Adipocyte (in vitro differentiated cells): ENCODE measurements around the gene RAMP3.
"Not testable (repeated sequence)": the region's sequence is repeated elsewhere in the genome, so short reads cannot be mapped to it uniquely, and the experiment has no call there.

Experiments
- DNase-seq: peaks from one replicate; pipeline ENCODE4 v3.0.0-alpha.2; 2015; ENCODE audit warnings: low read depth
- H3K27me3 ChIP-seq: replicated peaks from 2 replicates; pipeline ENCODE4 v1.7.0; 2013; ENCODE audit warnings: mild to moderate bottlenecking, low read length, moderate library complexity; ENCODE audit not compliant: control insufficient read depth, insufficient read depth
- H3K36me3 ChIP-seq: 2 replicates; pipeline ENCODE4 v1.7.0; 2013; ENCODE audit warnings: low read length, mild to moderate bottlenecking, moderate library complexity; ENCODE audit not compliant: control insufficient read depth, insufficient read depth, severe bottlenecking
- H3K4me1 ChIP-seq: 2 replicates; pipeline ENCODE4 v1.7.0; 2013; ENCODE audit warnings: mild to moderate bottlenecking, low read length, moderate library complexity; ENCODE audit not compliant: control insufficient read depth, insufficient read depth
- H3K4me3 ChIP-seq: 2 replicates; pipeline ENCODE4 v1.7.0; 2013; ENCODE audit warnings: mild to moderate bottlenecking, low read length, moderate library complexity
- H3K9ac ChIP-seq: 2 replicates; pipeline ENCODE4 v1.7.0; 2013; ENCODE audit warnings: mild to moderate bottlenecking, low read length, moderate library complexity
- H3K9me3 ChIP-seq: 2 replicates; pipeline ENCODE4 v1.7.0; 2013; ENCODE audit warnings: mild to moderate bottlenecking, low read length, moderate library complexity; ENCODE audit not compliant: control insufficient read depth

Gene RAMP3

GRCh38 chr7:45157653-45158401, at the start of gene RAMP3:
Gene RAMP3 (plus strand): TSS chr7:45157791. CDS start chr7:45157829, 38 bp downstream.
- no peaks in the 10 kb centered on the region for H3K9me3 ChIP-seq
- no peaks in the 10 kb centered on the region for H3K4me1 ChIP-seq
- peaks cover 21% of the 10 kb centered on the region for H3K27me3 ChIP-seq
- no peak for DNase-seq
- H3K36me3 ChIP-seq = no peaks in the 10 kb centered on the region
- no peak within 1 kb of the TSS for H3K9ac ChIP-seq
- H3K4me3 ChIP-seq = no peak within 1 kb of the TSS

DNA sequence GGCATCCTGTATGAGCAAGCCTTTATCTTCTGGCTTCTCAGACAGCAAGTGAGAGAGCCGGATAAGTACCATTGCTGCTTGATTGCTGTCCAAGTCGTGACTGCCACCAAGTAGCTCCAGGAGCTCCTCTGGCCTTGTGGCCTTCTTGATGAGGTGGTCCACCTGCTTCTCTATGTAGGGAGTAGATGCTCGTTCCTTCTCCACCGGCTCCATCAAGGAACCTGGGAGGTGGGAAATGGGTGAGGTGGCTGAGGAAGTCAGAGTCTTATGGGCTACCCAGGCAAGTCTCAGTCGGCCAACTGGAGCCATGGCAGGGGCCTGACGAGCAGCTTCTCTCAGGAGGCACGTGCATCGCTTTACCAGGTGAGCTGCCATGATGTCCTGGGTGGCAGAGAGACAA, 48.7 kb upstream of the RAMP3 start:
- H3K9ac ChIP-seq = peak overlapping the region; percentile 34
- peaks cover 53% of the 10 kb centered on the region for H3K36me3 ChIP-seq
- H3K4me3 ChIP-seq = no peak overlapping the region
- peaks cover 39% of the 10 kb centered on the region for H3K4me1 ChIP-seq
- no peaks in the 10 kb centered on the region for H3K27me3 ChIP-seq
- DNase-seq = no peak
- no peaks in the 10 kb centered on the region for H3K9me3 ChIP-seq

DNA sequence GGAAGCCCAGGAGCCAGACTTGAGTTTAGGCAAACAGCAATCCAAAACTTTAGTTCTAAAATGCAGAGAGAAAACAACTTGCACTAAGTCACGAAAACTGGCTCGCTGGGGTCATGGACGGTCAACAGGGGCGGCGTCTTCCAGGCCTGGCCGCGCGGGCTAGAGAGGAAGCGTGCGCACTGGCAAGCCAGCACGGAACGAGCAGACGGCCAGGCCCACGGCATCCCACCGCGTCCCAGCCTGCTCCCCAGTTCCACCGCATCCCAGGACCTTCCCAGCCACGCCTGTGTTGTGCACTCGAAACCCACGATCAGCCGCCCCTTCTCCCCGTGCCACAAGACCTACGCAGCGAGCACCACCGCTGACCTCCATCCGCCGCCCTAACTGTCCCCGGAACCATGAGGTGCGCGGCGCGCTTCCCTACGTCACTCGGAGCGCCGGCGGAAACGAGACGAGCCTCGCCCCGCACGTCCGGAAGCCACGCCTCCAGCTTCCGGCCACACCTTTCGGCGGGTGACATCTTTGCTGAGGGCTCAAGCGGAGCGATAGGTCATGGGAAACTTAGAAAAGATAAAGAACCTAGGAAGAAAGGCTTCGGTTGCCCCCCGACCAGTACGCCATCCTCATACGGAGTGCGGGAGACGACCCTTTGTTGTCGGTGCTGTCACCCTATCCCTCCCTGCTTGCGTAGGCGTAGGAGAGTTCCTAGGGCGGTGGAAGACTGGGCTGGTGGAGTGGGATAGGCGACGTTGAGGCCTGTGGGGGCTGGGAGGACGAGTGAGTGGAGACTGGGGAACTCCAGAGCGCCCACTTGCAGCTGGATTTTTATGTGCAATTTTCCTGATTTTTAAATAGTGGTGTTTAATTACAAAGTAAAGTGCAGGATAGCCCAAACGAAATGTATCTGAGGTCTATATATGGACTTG, 46.0 kb upstream of the RAMP3 start, which contains the start of gene TBRG4:
TSS of gene TBRG4 (minus strand) at position 400 of the 926 bp plus-strand sequence. CDS start 2,460 bp downstream, outside the sequence.
- peak within 1 kb of the TSS; percentile 99 for H3K4me3 ChIP-seq
- peaks cover 26% of the 10 kb centered on the region for H3K36me3 ChIP-seq
- peak within 1 kb of the TSS; percentile 96 for H3K9ac ChIP-seq
- peak; percentile 98 for DNase-seq
- H3K4me1 ChIP-seq = peaks cover 39% of the 10 kb centered on the region
- peaks cover 13% of the 10 kb centered on the region for H3K27me3 ChIP-seq
- H3K9me3 ChIP-seq = no peaks in the 10 kb centered on the region

DNA sequence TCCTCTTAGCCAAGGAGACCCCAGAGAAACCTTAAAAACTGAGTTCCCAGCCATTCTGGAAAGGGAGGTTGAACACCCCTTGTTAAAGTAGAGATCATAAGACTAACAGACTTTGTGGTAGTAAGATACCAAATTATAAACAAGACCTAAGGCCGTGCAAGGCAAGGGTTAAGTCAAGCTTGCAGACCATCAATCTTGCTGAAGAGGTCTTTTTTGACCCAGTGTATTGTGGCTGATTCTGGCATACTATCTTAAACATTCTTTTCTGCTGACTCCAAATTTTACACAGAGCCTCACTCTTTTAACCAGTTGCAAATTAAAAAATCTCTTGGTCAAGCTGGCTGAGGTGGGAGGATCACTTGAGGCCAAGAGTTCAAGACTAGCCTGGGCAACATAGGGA, 44.9 kb upstream of the RAMP3 start:
- Histone ChIP-seq H3K36me3 (peaks cover 16% of the 10 kb centered on the region), H3K27me3 (peaks cover 18% of the 10 kb centered on the region), H3K9ac (no peak overlapping the region), H3K4me1 (peaks cover 29% of the 10 kb centered on the region), H3K4me3 (peak overlapping the region; percentile 99), H3K9me3 (no peaks in the 10 kb centered on the region)
- DNase-seq = no peak

- DNase-seq, H3K4me3 ChIP-seq, H3K36me3 ChIP-seq, H3K9ac ChIP-seq, H3K9me3 ChIP-seq: not testable (repeated sequence)
- Histone ChIP-seq H3K4me1 (peaks cover 13% of the 10 kb centered on the region), H3K27me3 (peaks cover 18% of the 10 kb centered on the region)
Observed at GRCh38 chr7:45114257-45114656, 43.3 kb upstream of the RAMP3 start.

GRCh38 chr7:45114926-45115325, 42.7 kb upstream of the RAMP3 start:
- H3K27me3 ChIP-seq = peaks cover 18% of the 10 kb centered on the region
- no peak overlapping the region for H3K4me3 ChIP-seq

DNA sequence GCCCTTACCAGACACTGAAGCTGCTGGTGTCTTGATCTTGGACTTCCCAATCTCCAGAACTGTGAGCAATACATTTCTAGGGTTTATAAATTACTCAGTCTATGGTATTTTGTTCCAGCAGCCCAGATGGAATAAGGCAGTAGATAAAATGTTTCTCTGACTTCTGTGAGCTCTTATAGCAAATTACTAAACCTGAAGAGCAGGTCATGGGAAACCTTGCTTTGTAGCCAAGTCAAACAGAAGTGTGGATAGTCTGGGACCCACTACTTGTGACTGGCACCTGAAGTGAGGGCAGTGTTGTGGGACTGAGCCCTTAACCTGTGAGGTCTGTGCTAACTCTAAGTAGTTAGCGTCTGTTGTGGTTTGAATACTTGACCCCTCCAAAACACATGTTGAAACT, 41.5 kb upstream of the RAMP3 start:
- Histone ChIP-seq H3K36me3 (no peaks in the 10 kb centered on the region), H3K9ac (no peak overlapping the region), H3K4me1 (peaks cover 8% of the 10 kb centered on the region), H3K4me3 (no peak overlapping the region), H3K27me3 (peaks cover 18% of the 10 kb centered on the region), H3K9me3 (no peaks in the 10 kb centered on the region)
- DNase-seq = no peak

More at GRCh38 chr7:45114926-45115325, 42.7 kb upstream of the RAMP3 start:
- Histone ChIP-seq H3K36me3 (no peaks in the 10 kb centered on the region), H3K9me3 (no peaks in the 10 kb centered on the region), H3K9ac (no peak overlapping the region), H3K4me1 (peaks cover 11% of the 10 kb centered on the region)
- DNase-seq = no peak

DNA sequence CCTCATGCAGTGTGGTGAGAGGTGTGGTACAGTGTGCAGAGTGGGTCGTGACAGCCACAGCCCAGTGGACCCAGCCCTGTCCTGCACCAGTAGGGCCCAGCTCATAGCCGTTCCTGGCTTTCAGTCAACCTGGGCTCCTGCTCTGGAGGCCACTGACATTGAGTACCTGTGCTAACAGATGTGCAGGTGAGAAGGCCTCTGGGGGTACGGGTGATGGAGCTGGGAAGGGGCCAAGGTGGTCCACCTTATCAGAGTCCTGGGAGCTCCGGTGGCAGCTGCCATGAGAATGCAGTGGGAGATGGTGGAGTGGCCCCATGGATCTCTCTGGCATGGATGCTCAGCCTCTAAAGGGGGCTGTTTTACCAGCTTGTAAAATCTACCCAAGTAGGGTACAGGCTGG, 40.0 kb upstream of the RAMP3 start:
- DNase-seq = no peak
- Histone ChIP-seq H3K9ac (no peak overlapping the region), H3K4me3 (no peak overlapping the region), H3K9me3 (no peaks in the 10 kb centered on the region), H3K4me1 (peaks cover 3% of the 10 kb centered on the region), H3K27me3 (peaks cover 24% of the 10 kb centered on the region), H3K36me3 (no peaks in the 10 kb centered on the region)

GRCh38 chr7:45118292-45118691, 39.3 kb upstream of the RAMP3 start:
- Histone ChIP-seq H3K27me3 (peaks cover 30% of the 10 kb centered on the region), H3K9ac (no peak overlapping the region), H3K4me3 (no peak overlapping the region), H3K4me1 (no peaks in the 10 kb centered on the region), H3K9me3 (no peaks in the 10 kb centered on the region), H3K36me3 (no peaks in the 10 kb centered on the region)
- no peak for DNase-seq

DNA sequence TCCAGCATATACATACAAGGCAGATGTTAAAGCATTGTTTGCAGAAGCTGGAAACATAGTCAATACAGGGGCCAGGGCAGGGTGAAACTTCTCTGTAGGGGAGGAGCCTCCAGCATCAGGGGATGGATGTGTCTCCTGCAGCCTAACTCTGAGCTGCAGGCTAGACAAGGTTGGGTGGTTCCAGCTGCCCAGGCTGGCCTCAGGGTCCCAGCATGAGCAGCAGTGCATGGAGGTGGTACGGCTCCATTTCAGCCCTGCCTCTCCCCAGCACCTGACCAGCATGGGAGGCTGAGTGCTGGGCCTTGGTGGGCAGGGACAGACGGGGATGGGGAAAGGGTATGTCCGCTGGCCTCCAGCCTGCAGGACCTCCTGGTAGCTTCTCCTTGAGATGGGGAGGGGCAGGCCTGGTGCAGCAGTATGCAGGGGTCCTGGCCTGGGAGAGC, 38.7 kb upstream of the RAMP3 start:
- DNase-seq = no peak
- Histone ChIP-seq H3K9ac (no peak overlapping the region), H3K4me1 (no peaks in the 10 kb centered on the region), H3K9me3 (no peaks in the 10 kb centered on the region), H3K27me3 (peaks cover 30% of the 10 kb centered on the region), H3K4me3 (no peak overlapping the region), H3K36me3 (no peaks in the 10 kb centered on the region)

DNA sequence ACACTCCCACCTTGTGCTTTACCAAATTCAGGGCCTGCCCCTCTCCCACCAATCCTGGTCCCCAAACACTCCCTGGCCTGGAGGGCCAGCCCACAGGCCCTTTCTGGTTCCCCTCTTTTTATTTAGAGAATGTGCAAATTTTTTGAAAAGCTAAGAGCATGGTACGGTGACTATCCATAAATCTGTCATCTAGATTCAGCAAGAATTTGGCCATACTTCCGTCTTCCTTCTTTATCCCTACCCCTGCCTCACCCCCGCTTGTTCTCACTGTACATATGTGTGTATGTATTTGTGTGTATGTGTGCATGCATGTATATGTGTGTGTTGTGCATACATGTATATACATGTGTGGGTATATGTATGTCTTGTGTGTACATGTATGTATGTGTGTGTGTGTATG, 38.0 kb upstream of the RAMP3 start:
- H3K4me1 ChIP-seq = no peaks in the 10 kb centered on the region
- H3K9ac ChIP-seq = no peak overlapping the region
- DNase-seq = no peak
- H3K36me3 ChIP-seq = no peaks in the 10 kb centered on the region
- peaks cover 35% of the 10 kb centered on the region for H3K27me3 ChIP-seq
- no peaks in the 10 kb centered on the region for H3K9me3 ChIP-seq
- H3K4me3 ChIP-seq = no peak overlapping the region
